ENCODE results near the gene VWA2.

Gene VWA2

DNA sequence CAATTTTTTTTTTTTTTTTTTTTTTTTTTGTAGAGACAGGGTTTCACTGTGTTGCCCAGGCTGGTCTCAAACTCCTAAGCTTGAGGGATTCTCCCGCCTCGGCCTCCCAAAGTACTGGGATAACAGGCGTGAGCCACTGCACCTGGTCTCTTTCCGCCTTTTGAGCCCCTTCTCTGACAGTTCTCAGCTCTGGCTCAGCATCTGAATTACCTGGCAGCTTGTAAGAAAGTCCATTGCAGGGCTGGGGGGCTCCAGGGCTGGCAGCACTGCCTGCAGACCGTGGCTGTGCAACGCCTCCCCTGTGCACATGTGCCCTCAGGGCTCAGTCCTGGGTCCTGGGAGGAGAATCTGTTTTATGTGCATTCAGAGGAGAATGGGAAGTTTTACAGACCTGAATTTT is 37.6 kb downstream of the VWA2 start (continued):
- TF ChIP-seq, protein P1, sequence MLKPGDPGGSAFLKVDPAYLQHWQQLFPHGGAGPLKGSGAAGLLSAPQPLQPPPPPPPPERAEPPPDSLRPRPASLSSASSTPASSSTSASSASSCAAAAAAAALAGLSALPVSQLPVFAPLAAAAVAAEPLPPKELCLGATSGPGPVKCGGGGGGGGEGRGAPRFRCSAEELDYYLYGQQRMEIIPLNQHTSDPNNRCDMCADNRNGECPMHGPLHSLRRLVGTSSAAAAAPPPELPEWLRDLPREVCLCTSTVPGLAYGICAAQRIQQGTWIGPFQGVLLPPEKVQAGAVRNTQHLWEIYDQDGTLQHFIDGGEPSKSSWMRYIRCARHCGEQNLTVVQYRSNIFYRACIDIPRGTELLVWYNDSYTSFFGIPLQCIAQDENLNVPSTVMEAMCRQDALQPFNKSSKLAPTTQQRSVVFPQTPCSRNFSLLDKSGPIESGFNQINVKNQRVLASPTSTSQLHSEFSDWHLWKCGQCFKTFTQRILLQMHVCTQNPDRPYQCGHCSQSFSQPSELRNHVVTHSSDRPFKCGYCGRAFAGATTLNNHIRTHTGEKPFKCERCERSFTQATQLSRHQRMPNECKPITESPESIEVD (tag by site-specific recombination; IDR thresholded peaks at IDR 0.05): no peak
- TF ChIP-seq HOXA7 (CRISPR knock-in tag; IDR thresholded peaks at IDR 0.05; ENCODE audit: borderline replicate concordance) (no peak), ZNF202 (tag by site-specific recombination; IDR thresholded peaks at IDR 0.05; ENCODE audit: borderline replicate concordance) (no peak), GLIS2 (tag by site-specific recombination; IDR thresholded peaks at IDR 0.05) (no peak), ZFP3 (tag by site-specific recombination; IDR thresholded peaks at IDR 0.05; ENCODE audit: low read depth) (no peak), KLF10 (tag by site-specific recombination; IDR thresholded peaks at IDR 0.05) (no peak)

DNA sequence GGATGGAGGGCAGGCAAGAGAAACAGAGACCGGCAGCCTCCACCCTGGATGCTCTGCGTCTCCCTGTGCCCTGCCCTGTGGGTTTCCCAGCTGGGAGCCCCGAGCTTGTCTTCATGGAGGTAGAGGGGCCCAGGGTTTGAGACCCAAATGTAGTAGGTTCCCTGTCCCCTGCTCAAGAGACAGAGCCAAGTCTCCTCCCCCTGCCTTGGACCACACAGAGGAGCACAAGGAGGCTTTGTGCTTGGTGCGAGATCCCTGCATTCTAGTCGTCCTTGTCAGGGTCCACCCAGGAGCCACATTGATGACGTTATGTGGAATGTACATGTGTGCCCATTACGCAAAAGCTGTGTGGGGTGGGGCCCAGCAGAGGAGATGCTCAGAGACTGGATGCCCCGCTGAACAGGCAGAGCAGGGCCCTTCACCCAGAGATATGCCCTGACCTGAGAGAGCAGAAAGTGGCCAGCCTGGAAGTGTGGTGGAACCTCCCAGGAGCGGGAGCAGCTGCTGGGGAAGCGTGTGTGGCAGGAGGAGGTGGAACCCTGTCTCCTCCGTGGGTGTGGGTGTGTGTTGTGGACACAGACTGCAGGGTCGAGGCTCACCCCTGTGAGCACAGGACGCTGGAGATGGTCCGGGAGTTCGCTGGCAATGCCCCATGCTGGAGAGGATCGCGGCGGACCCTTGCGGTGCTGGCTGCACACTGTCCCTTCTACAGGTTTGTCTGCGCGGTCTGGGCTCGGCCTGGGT is 39.3 kb downstream of the VWA2 start:
- Histone ChIP-seq H3K4me3 (ENCODE audit: low read depth, low read length) (no peak overlapping the region), H3K27ac (ENCODE audit: extremely low read depth, low read depth, low read length) (no peak overlapping the region), H3K36me3 (ENCODE audit: control insufficient read depth in 2 of 2, insufficient read depth in 1 of 2, low read length in 2 of 2) (no peaks in the 10 kb centered on the region), H3K4me1 (ENCODE audit: control insufficient read depth, insufficient read depth, low read length) (no peaks in the 10 kb centered on the region), H3K9me3 (ENCODE audit: control insufficient read depth, insufficient read depth, low read depth, low read length) (no peaks in the 10 kb centered on the region)
- ChIA-PET CTCF (interaction anchor here (0.6 to 1.0 kb wide), 3 partner anchors 20 to 103 kb away, joined by 3 read pairs; no protein-coding TSS in a partner anchor), POLR2A (no interaction called here)
- TF ChIP-seq GLIS2 (tag by site-specific recombination; IDR thresholded peaks at IDR 0.05): no peak
- TF ChIP-seq ZNF48 (tag by site-specific recombination; IDR thresholded peaks at IDR 0.05): no peak
- TF ChIP-seq ZNF366 (tag by site-specific recombination; conservative IDR thresholded peaks at IDR 0.05): no peak
- TF ChIP-seq, protein P2, sequence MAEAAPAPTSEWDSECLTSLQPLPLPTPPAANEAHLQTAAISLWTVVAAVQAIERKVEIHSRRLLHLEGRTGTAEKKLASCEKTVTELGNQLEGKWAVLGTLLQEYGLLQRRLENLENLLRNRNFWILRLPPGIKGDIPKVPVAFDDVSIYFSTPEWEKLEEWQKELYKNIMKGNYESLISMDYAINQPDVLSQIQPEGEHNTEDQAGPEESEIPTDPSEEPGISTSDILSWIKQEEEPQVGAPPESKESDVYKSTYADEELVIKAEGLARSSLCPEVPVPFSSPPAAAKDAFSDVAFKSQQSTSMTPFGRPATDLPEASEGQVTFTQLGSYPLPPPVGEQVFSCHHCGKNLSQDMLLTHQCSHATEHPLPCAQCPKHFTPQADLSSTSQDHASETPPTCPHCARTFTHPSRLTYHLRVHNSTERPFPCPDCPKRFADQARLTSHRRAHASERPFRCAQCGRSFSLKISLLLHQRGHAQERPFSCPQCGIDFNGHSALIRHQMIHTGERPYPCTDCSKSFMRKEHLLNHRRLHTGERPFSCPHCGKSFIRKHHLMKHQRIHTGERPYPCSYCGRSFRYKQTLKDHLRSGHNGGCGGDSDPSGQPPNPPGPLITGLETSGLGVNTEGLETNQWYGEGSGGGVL (tag by site-specific recombination; IDR thresholded peaks at IDR 0.05): no peak
- TF ChIP-seq KLF7 (tag by site-specific recombination; IDR thresholded peaks at IDR 0.05; ENCODE audit: borderline replicate concordance): no peak
- no peak for TF ChIP-seq ZNF501 (tag by site-specific recombination; IDR thresholded peaks at IDR 0.05)

DNA sequence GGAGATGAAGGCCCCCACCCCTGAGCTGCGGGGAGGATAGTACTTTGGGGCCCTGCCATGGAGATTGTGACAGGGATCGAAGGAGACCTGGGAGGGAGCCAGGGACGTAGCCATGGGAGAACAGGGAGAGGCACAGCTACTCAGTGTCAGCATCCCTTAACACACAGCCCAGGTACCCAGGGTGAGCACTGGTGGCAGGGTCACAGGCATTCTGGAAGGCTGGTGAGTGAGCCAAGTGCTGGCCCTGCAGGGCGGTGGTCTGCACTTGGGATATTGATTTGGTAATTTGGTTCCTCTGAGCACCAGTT is 39.8 kb downstream of the VWA2 start:
- Histone ChIP-seq H3K27ac (ENCODE audit: extremely low read depth, low read depth, low read length) (no peak overlapping the region), H3K4me3 (ENCODE audit: low read depth, low read length) (no peak overlapping the region), H3K36me3 (ENCODE audit: control insufficient read depth in 2 of 2, insufficient read depth in 1 of 2, low read length in 2 of 2) (no peaks in the 10 kb centered on the region), H3K4me1 (ENCODE audit: control insufficient read depth, insufficient read depth, low read length) (no peaks in the 10 kb centered on the region), H3K9me3 (ENCODE audit: control insufficient read depth, insufficient read depth, low read depth, low read length) (no peaks in the 10 kb centered on the region)
- TF ChIP-seq BCL11A (tag by site-specific recombination; IDR thresholded peaks at IDR 0.05; ENCODE audit: low read depth): no peak
- TF ChIP-seq, protein P2 (tag by site-specific recombination; IDR thresholded peaks at IDR 0.05): no peak
- TF ChIP-seq ZNF174 (tag by site-specific recombination; IDR thresholded peaks at IDR 0.05): no peak
- TF ChIP-seq, protein P3, sequence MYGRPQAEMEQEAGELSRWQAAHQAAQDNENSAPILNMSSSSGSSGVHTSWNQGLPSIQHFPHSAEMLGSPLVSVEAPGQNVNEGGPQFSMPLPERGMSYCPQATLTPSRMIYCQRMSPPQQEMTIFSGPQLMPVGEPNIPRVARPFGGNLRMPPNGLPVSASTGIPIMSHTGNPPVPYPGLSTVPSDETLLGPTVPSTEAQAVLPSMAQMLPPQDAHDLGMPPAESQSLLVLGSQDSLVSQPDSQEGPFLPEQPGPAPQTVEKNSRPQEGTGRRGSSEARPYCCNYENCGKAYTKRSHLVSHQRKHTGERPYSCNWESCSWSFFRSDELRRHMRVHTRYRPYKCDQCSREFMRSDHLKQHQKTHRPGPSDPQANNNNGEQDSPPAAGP (tag by site-specific recombination; IDR thresholded peaks at IDR 0.05): no peak
- TF ChIP-seq TRIM28 (IDR thresholded peaks at IDR 0.05; ENCODE audit: borderline replicate concordance, low read length): no peak
- no peak for TF ChIP-seq ZNF202 (tag by site-specific recombination; IDR thresholded peaks at IDR 0.05; ENCODE audit: borderline replicate concordance)
- no peak for TF ChIP-seq ZNF10 (tag by site-specific recombination; IDR thresholded peaks at IDR 0.05)
- TF ChIP-seq ZNF274 (IDR thresholded peaks at IDR 0.05; ENCODE audit: low read length): no peak
- TF ChIP-seq ZNF274 (tag by site-specific recombination; IDR thresholded peaks at IDR 0.05; ENCODE audit: borderline replicate concordance): no peak
- TF ChIP-seq ZNF776 (tag by site-specific recombination; IDR thresholded peaks at IDR 0.05; ENCODE audit: borderline replicate concordance): no peak
- TF ChIP-seq, protein P4, sequence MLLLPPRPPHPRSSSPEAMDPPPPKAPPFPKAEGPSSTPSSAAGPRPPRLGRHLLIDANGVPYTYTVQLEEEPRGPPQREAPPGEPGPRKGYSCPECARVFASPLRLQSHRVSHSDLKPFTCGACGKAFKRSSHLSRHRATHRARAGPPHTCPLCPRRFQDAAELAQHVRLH (tag by site-specific recombination; IDR thresholded peaks at IDR 0.05): no peak
- no peak for TF ChIP-seq TCF7L2 (IDR thresholded peaks at IDR 0.05; ENCODE audit: borderline replicate concordance, low read depth, low read length)
- TF ChIP-seq ZNF792 (tag by site-specific recombination; IDR thresholded peaks at IDR 0.05): no peak
- no peak for TF ChIP-seq OVOL3 (tag by site-specific recombination; IDR thresholded peaks at IDR 0.05)
- TF ChIP-seq ZFP37 (tag by site-specific recombination; IDR thresholded peaks at IDR 0.05): no peak
- TF ChIP-seq ZNF785 (tag by site-specific recombination; IDR thresholded peaks at IDR 0.05): no peak
- no peak for TF ChIP-seq ZNF221 (tag by site-specific recombination; IDR thresholded peaks at IDR 0.05; ENCODE audit: borderline replicate concordance)
- ChIA-PET POLR2A (no interaction called here), CTCF (interaction anchor here (0.7 kb wide), 1 partner anchor 818 kb away, joined by 3 read pairs; no protein-coding TSS in a partner anchor)
